NCI-H1105 treated with DMSO at 0.1 percent for 48 hours (cell line): Measurements from ENCODE around the gene CACNA1C.
A peak's percentile ranks its signal among the peaks of the same experiment; 100 is the strongest.
"Not testable (repeated sequence)": the region's sequence is repeated elsewhere in the genome, so short reads cannot be mapped to it uniquely, and the experiment has no call there.

Experiments
- DNase-seq: peaks from one replicate; lab custom pipeline; 2025; lab: John Stamatoyannopoulos, UW

Gene CACNA1C

GRCh38 chr12:2076196-2076570 lies 23.4 kb downstream of the CACNA1C start:
- no peak for DNase-seq

GRCh38 chr12:2076728-2077127 lies 23.9 kb downstream of the CACNA1C start:
- DNase-seq, result no peak

GRCh38 chr12:2080604-2081003 lies 27.8 kb downstream of the CACNA1C start:
- no peak for DNase-seq

- no peak for DNase-seq
Measured at GRCh38 chr12:2082321-2082720, 29.5 kb downstream of the CACNA1C start.

GRCh38 chr12:2083008-2083407 lies 30.2 kb downstream of the CACNA1C start:
- DNase-seq, result no peak

- DNase-seq, result peak; percentile 34
Measured at GRCh38 chr12:2083561-2083960, 30.8 kb downstream of the CACNA1C start.

GRCh38 chr12:2084553-2085296 lies 31.9 kb downstream of the CACNA1C start:
- no peak for DNase-seq

- DNase-seq, result no peak
Measured at GRCh38 chr12:2092354-2092753, 39.6 kb downstream of the CACNA1C start.

GRCh38 chr12:2092890-2093289 lies 40.1 kb downstream of the CACNA1C start:
- no peak for DNase-seq

- no peak for DNase-seq
Measured at GRCh38 chr12:2094597-2094996, 41.8 kb downstream of the CACNA1C start.

- DNase-seq, result no peak
Measured at GRCh38 chr12:2095878-2096277, 43.1 kb downstream of the CACNA1C start.

GRCh38 chr12:2097617-2098016 lies 44.8 kb downstream of the CACNA1C start:
- DNase-seq, result no peak

- no peak for DNase-seq
Measured at GRCh38 chr12:2098852-2099251, 46.1 kb downstream of the CACNA1C start.

GRCh38 chr12:2099595-2099994 lies 46.8 kb downstream of the CACNA1C start:
- no peak for DNase-seq

- no peak for DNase-seq
Measured at GRCh38 chr12:2101359-2101758, 48.6 kb downstream of the CACNA1C start.

- DNase-seq, result no peak
Measured at GRCh38 chr12:2101771-2102170, 49.0 kb downstream of the CACNA1C start.

- DNase-seq, result not testable (repeated sequence)
Measured at GRCh38 chr12:2102736-2103135, 49.9 kb downstream of the CACNA1C start.

- DNase-seq, result not testable (repeated sequence)
Measured at GRCh38 chr12:2105387-2105786, 52.6 kb downstream of the CACNA1C start.

- no peak for DNase-seq
Measured at GRCh38 chr12:2108166-2108565, 55.4 kb downstream of the CACNA1C start.

GRCh38 chr12:2108975-2109671 lies 56.3 kb downstream of the CACNA1C start:
- no peak for DNase-seq

GRCh38 chr12:2110127-2110526 lies 57.3 kb downstream of the CACNA1C start:
- no peak for DNase-seq

GRCh38 chr12:2110849-2111566 lies 58.2 kb downstream of the CACNA1C start:
- DNase-seq, result no peak

GRCh38 chr12:2111826-2112225 lies 59.0 kb downstream of the CACNA1C start:
- no peak for DNase-seq
